ENCODE results near the gene CERS4. TPM values are rescaled to one million over a fixed set of nuclear protein-coding genes. Genes with fewer than 3 reads are reported as not detected.

Gene CERS4
- total and polyA plus RNA-seq, 2 experiments from 2014 or later: not detected

DNA sequence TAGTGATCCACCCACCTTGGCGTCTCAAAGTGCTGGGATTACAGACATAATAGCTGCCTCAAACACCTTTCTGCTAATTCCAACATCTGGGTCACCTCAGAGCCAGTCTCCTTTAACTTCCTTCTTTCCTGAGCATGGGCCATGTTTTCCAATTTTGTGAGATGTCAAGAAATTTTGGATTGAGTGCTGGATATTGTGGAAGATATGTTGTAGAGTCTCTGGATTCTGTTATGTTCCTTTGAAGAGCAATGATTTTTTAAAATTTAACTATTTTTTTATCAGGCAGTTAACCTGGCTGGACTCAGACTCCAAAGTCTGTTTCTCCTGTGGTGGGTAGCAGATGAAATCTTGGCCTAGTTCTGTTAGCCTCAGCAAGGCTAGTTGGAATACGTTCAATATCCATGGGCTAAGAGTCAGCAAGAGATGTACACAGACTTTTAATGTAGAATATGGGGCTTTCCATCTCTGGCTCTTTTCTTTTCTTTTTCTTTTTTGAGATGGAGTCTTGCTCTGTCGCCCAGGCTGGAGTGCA lies 22.0 kb downstream of the CERS4 start:
- H2AFZ ChIP-seq: no peak overlapping the region
- no peaks in the 10 kb centered on the region for H3K36me3 ChIP-seq (ENCODE audit: low read depth)
- H4K20me1 ChIP-seq (ENCODE audit: insufficient read depth): no peaks in the 10 kb centered on the region
- H3K9me2 ChIP-seq (ENCODE audit: insufficient read depth): no peaks in the 10 kb centered on the region
- H3F3A ChIP-seq (ENCODE audit: insufficient read depth): no peaks in the 10 kb centered on the region
- H3K4me3 ChIP-seq: no peak overlapping the region
- in situ Hi-C loops (cut with MboI): no loop called here
- WGBS, 2 experiments (ENCODE audit: low coverage in 1 of 2, low lambda C conversion rate in 2 of 2, missing lambda C conversion rate in 2 of 2): 44% methylated on average over 3 of the region's 3 CpGs
- TF ChIP-seq EZH2phosphoT487 (IDR thresholded peaks at IDR 0.05; ENCODE audit: insufficient read depth, low read depth): no peak
- no peak for TF ChIP-seq EZH2 (IDR thresholded peaks at IDR 0.05; ENCODE audit: insufficient read depth, poor library complexity, severe bottlenecking)
- H3K27ac ChIP-seq: no peak overlapping the region
- H3K9ac ChIP-seq: no peak overlapping the region
- no peaks in the 10 kb centered on the region for H3K79me2 ChIP-seq (ENCODE audit: insufficient read depth)
- no peak for DNase-seq
- H3K4me2 ChIP-seq (ENCODE audit: unreplicated experiment): no peak overlapping the region
- no peaks in the 10 kb centered on the region for H3K9me3 ChIP-seq (ENCODE audit: low read depth)
- H3K4me1 ChIP-seq (ENCODE audit: insufficient read depth): no peaks in the 10 kb centered on the region
- no peaks in the 10 kb centered on the region for H3K27me3 ChIP-seq (replicated peaks; ENCODE audit: insufficient read depth)

DNA sequence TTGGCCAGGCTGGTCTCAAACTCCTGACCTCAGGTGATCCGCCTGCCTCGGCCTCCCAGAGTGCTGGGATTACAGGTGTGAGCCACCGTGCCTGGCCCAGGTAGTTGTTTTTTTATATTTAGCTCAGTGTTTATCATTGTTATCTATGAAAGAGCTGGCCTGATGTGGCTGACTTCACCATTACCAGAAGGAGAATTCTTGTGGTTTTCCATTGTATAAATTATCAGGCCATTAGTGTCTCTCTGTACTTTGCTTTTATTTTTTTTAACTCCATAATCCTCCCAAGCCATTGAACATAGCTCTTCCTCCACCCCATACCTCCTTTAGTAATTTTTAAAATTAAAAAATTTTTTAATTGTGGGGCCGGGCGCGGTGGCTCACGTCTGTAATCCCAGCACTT lies 24.2 kb downstream of the CERS4 start:
- Histone ChIP-seq H4K20me1 (ENCODE audit: insufficient read depth) (no peaks in the 10 kb centered on the region), H2AFZ (no peak overlapping the region), H3K36me3 (ENCODE audit: low read depth) (no peaks in the 10 kb centered on the region), H3K79me2 (ENCODE audit: insufficient read depth) (no peaks in the 10 kb centered on the region), H3K27ac (no peak overlapping the region), H3K27me3 (replicated peaks; ENCODE audit: insufficient read depth) (no peaks in the 10 kb centered on the region), H3K9ac (no peak overlapping the region), H3K9me3 (ENCODE audit: low read depth) (no peaks in the 10 kb centered on the region), H3K9me2 (ENCODE audit: insufficient read depth) (no peaks in the 10 kb centered on the region), H3F3A (ENCODE audit: insufficient read depth) (no peaks in the 10 kb centered on the region), H3K4me2 (ENCODE audit: unreplicated experiment) (no peak overlapping the region), H3K4me1 (ENCODE audit: insufficient read depth) (no peaks in the 10 kb centered on the region), H3K4me3 (no peak overlapping the region)
- no peak for TF ChIP-seq EZH2phosphoT487 (IDR thresholded peaks at IDR 0.05; ENCODE audit: insufficient read depth, low read depth)
- no peak for TF ChIP-seq EZH2 (IDR thresholded peaks at IDR 0.05; ENCODE audit: insufficient read depth, poor library complexity, severe bottlenecking)
- in situ Hi-C loops (cut with MboI): no loop called here
- WGBS, 2 experiments (ENCODE audit: low coverage in 1 of 2, low lambda C conversion rate in 2 of 2, missing lambda C conversion rate in 2 of 2): 56 to 66% methylated on average over 7 of the region's 7 CpGs
- DNase-seq: no peak

GRCh38 chr19:8237026-8237425 lies 27.9 kb downstream of the CERS4 start:
- no peak overlapping the region for H3K4me2 ChIP-seq (ENCODE audit: unreplicated experiment)
- no peaks in the 10 kb centered on the region for H3K27me3 ChIP-seq (replicated peaks; ENCODE audit: insufficient read depth)
- no peaks in the 10 kb centered on the region for H4K20me1 ChIP-seq (ENCODE audit: insufficient read depth)
- H3K4me1 ChIP-seq (ENCODE audit: insufficient read depth): peaks cover 6% of the 10 kb centered on the region
- no peaks in the 10 kb centered on the region for H3K9me3 ChIP-seq (ENCODE audit: low read depth)
- no peaks in the 10 kb centered on the region for H3F3A ChIP-seq (ENCODE audit: insufficient read depth)
- no peaks in the 10 kb centered on the region for H3K36me3 ChIP-seq (ENCODE audit: low read depth)
- no peak for TF ChIP-seq EZH2 (IDR thresholded peaks at IDR 0.05; ENCODE audit: insufficient read depth, poor library complexity, severe bottlenecking)
- TF ChIP-seq EZH2phosphoT487 (IDR thresholded peaks at IDR 0.05; ENCODE audit: insufficient read depth, low read depth): no peak
- H3K4me3 ChIP-seq: no peak overlapping the region
- H3K9me2 ChIP-seq (ENCODE audit: insufficient read depth): no peaks in the 10 kb centered on the region
- H3K79me2 ChIP-seq (ENCODE audit: insufficient read depth): no peaks in the 10 kb centered on the region
- H3K27ac ChIP-seq: no peak overlapping the region
- 66 to 71% methylated on average over 5 to 6 of the region's 6 CpGs for WGBS, 2 experiments (ENCODE audit: low coverage in 1 of 2, low lambda C conversion rate in 2 of 2, missing lambda C conversion rate in 2 of 2)
- no peak overlapping the region for H3K9ac ChIP-seq
- H2AFZ ChIP-seq: no peak overlapping the region
- DNase-seq: no peak
- in situ Hi-C loops (cut with MboI): no loop called here

GRCh38 chr19:8238251-8238650 lies 29.1 kb downstream of the CERS4 start:
- H3K27ac ChIP-seq: no peak overlapping the region
- no peaks in the 10 kb centered on the region for H3F3A ChIP-seq (ENCODE audit: insufficient read depth)
- no peaks in the 10 kb centered on the region for H3K79me2 ChIP-seq (ENCODE audit: insufficient read depth)
- H3K36me3 ChIP-seq (ENCODE audit: low read depth): no peaks in the 10 kb centered on the region
- H3K9me2 ChIP-seq (ENCODE audit: insufficient read depth): no peaks in the 10 kb centered on the region
- DNase-seq: no peak
- H3K4me1 ChIP-seq (ENCODE audit: insufficient read depth): peaks cover 6% of the 10 kb centered on the region
- H3K9ac ChIP-seq: no peak overlapping the region
- no peak overlapping the region for H3K4me2 ChIP-seq (ENCODE audit: unreplicated experiment)
- H4K20me1 ChIP-seq (ENCODE audit: insufficient read depth): no peaks in the 10 kb centered on the region
- no peaks in the 10 kb centered on the region for H3K9me3 ChIP-seq (ENCODE audit: low read depth)
- H3K4me3 ChIP-seq: no peak overlapping the region
- WGBS, 2 experiments (ENCODE audit: low coverage in 1 of 2, low lambda C conversion rate in 2 of 2, missing lambda C conversion rate in 2 of 2): 8 to 10% methylated on average over 1 of the region's 1 CpG
- in situ Hi-C loops (cut with MboI): no loop called here
- H3K27me3 ChIP-seq (replicated peaks; ENCODE audit: insufficient read depth): no peaks in the 10 kb centered on the region
- TF ChIP-seq EZH2 (IDR thresholded peaks at IDR 0.05; ENCODE audit: insufficient read depth, poor library complexity, severe bottlenecking) (no peak), EZH2phosphoT487 (IDR thresholded peaks at IDR 0.05; ENCODE audit: insufficient read depth, low read depth) (no peak)
- no peak overlapping the region for H2AFZ ChIP-seq
